GM23338 (cell line): ENCODE measurements around the gene ZNF391. TPM values are rescaled to one million over a fixed set of nuclear protein-coding genes. Genes with fewer than 3 reads are reported as not detected.

Experiments
- ATAC-seq: fragments of 200-7000 bp; cut with Tn5 transposase; 3 replicates; pipeline ENCODE4 v1.9.1; 2020
- DNase-seq: peaks from one replicate; pipeline ENCODE4 v3.0.0-alpha.2; 2015; ENCODE audit warnings: low spot score
- H2AFZ ChIP-seq: fragments of 200-600 bp; sonication (generic); 2 replicates; pipeline ENCODE4 v1.8.0; 2016; ENCODE audit warnings: antibody characterized with exemption, mild to moderate bottlenecking, moderate library complexity
- H3F3A ChIP-seq: fragments of 200-600 bp; sonication (generic); replicated peaks from 2 replicates; pipeline ENCODE4 v1.8.0; 2017; ENCODE audit warnings: antibody characterized with exemption, mixed run types, low read depth
- H3K27ac ChIP-seq: fragments of 200-600 bp; sonication (generic); 2 replicates; pipeline ENCODE4 v1.6.1; 2016; ENCODE audit warnings: low read depth
- H3K27me3 ChIP-seq: fragments of 200-600 bp; sonication (generic); 2 replicates; pipeline ENCODE4 v1.8.0; 2016; ENCODE audit warnings: mild to moderate bottlenecking, mixed run types, moderate library complexity; ENCODE audit not compliant: insufficient read depth
- H3K36me3 ChIP-seq: fragments of 200-600 bp; sonication (generic); 2 replicates; pipeline ENCODE4 v1.8.0; 2016; ENCODE audit warnings: mild to moderate bottlenecking; ENCODE audit not compliant: insufficient read depth
- H3K4me1 ChIP-seq: fragments of 200-600 bp; sonication (generic); 2 replicates; pipeline ENCODE4 v1.8.0; 2016; ENCODE audit warnings: mild to moderate bottlenecking, moderate library complexity; ENCODE audit not compliant: insufficient read depth
- H3K4me2 ChIP-seq: fragments of 200-600 bp; sonication (generic); 2 replicates; pipeline ENCODE4 v1.7.1; 2017; ENCODE audit warnings: mixed run types
- H3K4me3 ChIP-seq: fragments of 200-600 bp; sonication (generic); 2 replicates; pipeline ENCODE4 v1.6.1; 2016; ENCODE audit warnings: mixed run types
- H3K79me2 ChIP-seq: fragments of 200-600 bp; sonication (generic); replicated peaks from 2 replicates; pipeline ENCODE4 v1.8.0; 2017; ENCODE audit warnings: mild to moderate bottlenecking; ENCODE audit not compliant: insufficient read depth
- H3K9me2 ChIP-seq: fragments of 200-600 bp; sonication (generic); 2 replicates; pipeline ENCODE4 v1.8.0; 2017; ENCODE audit not compliant: insufficient read depth
- H4K20me1 ChIP-seq: fragments of 200-600 bp; sonication (generic); replicated peaks from 2 replicates; pipeline ENCODE4 v1.8.0; 2017; ENCODE audit warnings: mild to moderate bottlenecking; ENCODE audit not compliant: insufficient read depth
- H3K27ac Mint-ChIP-seq: 2 replicates; pipeline ENCODE4 v1.8.0; 2020; ENCODE audit warnings: inconsistent platforms, mild to moderate bottlenecking, moderate library complexity, mixed read lengths
- H3K27me3 Mint-ChIP-seq: 3 replicates; pipeline ENCODE4 v1.8.0; 2022; ENCODE audit warnings: low read depth, mild to moderate bottlenecking, moderate library complexity, mixed read lengths, inconsistent platforms; ENCODE audit not compliant: insufficient read depth, poor library complexity
- H3K36me3 Mint-ChIP-seq: 3 replicates; pipeline ENCODE4 v1.8.0; 2021; ENCODE audit warnings: low read depth, mild to moderate bottlenecking, inconsistent platforms, moderate library complexity, mixed read lengths
- H3K4me1 Mint-ChIP-seq: 3 replicates; pipeline ENCODE4 v1.8.0; 2020; ENCODE audit warnings: mild to moderate bottlenecking, inconsistent platforms, mixed read lengths
- H3K4me3 Mint-ChIP-seq: 3 replicates; pipeline ENCODE4 v1.8.0; 2021; ENCODE audit warnings: moderate library complexity, mild to moderate bottlenecking, inconsistent platforms, mixed read lengths
- H3K9me3 Mint-ChIP-seq: 3 replicates; pipeline ENCODE4 v1.8.0; 2020; ENCODE audit warnings: moderate library complexity, mild to moderate bottlenecking, inconsistent platforms, mixed read lengths
- CREB1 ChIP-seq: fragments of 250-450 bp; sonication (Bioruptor Pico); IDR thresholded peaks from 2 replicates; pipeline ENCODE4 v1.5.0; 2020; ENCODE audit warnings: low read depth, mild to moderate bottlenecking, moderate library complexity
- EZH2 ChIP-seq: fragments of 200-600 bp; sonication (generic); IDR thresholded peaks from one replicate; pipeline ENCODE4 v1.8.0; 2017; ENCODE audit warnings: antibody characterized with exemption, mild to moderate bottlenecking, low read depth; ENCODE audit not compliant: unreplicated experiment
- EZH2phosphoT487 ChIP-seq: fragments of 200-600 bp; sonication (generic); IDR thresholded peaks from one replicate; pipeline ENCODE4 v1.8.1; 2018; ENCODE audit warnings: antibody characterized with exemption; ENCODE audit not compliant: unreplicated experiment
- JUNB ChIP-seq: IDR thresholded peaks from one replicate; pipeline ENCODE4 v1.6.1; 2016; ENCODE audit warnings: antibody characterized with exemption; ENCODE audit not compliant: unreplicated experiment
- NANOG ChIP-seq: IDR thresholded peaks from 2 replicates; pipeline ENCODE4 v1.6.1; 2016; ENCODE audit warnings: antibody characterized with exemption, borderline replicate concordance
- POLR2AphosphoS5 ChIP-seq: IDR thresholded peaks from 2 replicates; pipeline ENCODE4 v1.6.1; 2016; ENCODE audit warnings: antibody characterized with exemption, low read depth
- STAT1 ChIP-seq: IDR thresholded peaks from one replicate; pipeline ENCODE4 v1.6.1; 2016; ENCODE audit warnings: antibody characterized with exemption; ENCODE audit not compliant: unreplicated experiment
- ZNF114 ChIP-seq: fragments of 250-450 bp; sonication (Bioruptor Pico); IDR thresholded peaks from 2 replicates; pipeline ENCODE4 v1.5.0; 2020; ENCODE audit warnings: mild to moderate bottlenecking, moderate library complexity
- ZNF331 ChIP-seq: fragments of 250-450 bp; sonication (Bioruptor Pico); IDR thresholded peaks from 2 replicates; pipeline ENCODE4 v1.5.0; 2020; ENCODE audit warnings: low read depth, mild to moderate bottlenecking, moderate library complexity
- polyA plus RNA-seq: library from polyadenylated mRNA; unstranded; fragments of >200 nt; fragmentation: Nextera tagmentation; extraction: Ambion mirVana; gene quantifications from 2 replicates; pipeline ENCODE4 v1.2.1, GENCODE V29; 2016
- total RNA-seq: library from RNA; depleted of rRNA; stranded (reverse); fragments of >200 nt; shearing (Covaris generic); gene quantifications from 2 replicates; pipeline ENCODE4 v1.2.3, GENCODE V29; 2014
- TF ChIP-seq, protein P1 (sequence below): fragments of 250-450 bp; sonication (Bioruptor Pico); IDR thresholded peaks from 2 replicates; pipeline ENCODE4 v1.5.0; 2020; ENCODE audit warnings: mild to moderate bottlenecking, moderate library complexity
- TF ChIP-seq, protein P2 (sequence below): IDR thresholded peaks from 2 replicates; pipeline ENCODE4 v1.6.1; 2016; ENCODE audit warnings: antibody characterized with exemption
- TF ChIP-seq, protein P3 (sequence below), 2 experiments: fragments of 200-600 bp in 1 of 2; sonication (generic) in 1 of 2; conservative IDR thresholded peaks; 2 replicates each; pipeline versions ENCODE4 v1.5.1 to v1.6.1; 2016 to 2017; ENCODE audit warnings: antibody characterized with exemption in 2 of 2, low read depth in 2 of 2, mild to moderate bottlenecking in 2 of 2, moderate library complexity in 1 of 2
- TF ChIP-seq, protein P4 (sequence below): IDR thresholded peaks from one replicate; pipeline ENCODE4 v1.6.1; 2018; ENCODE audit warnings: antibody characterized with exemption; ENCODE audit not compliant: unreplicated experiment

Gene ZNF391
- total and polyA plus RNA-seq, 2 experiments from 2014 or later = 11.4 to 22.5 TPM

GRCh38 chr6:27451660-27452390, 63.3 kb downstream of the ZNF391 start:
- Histone ChIP-seq H2AFZ (no peak overlapping the region), H3K79me2 (no peaks in the 10 kb centered on the region), H4K20me1 (no peaks in the 10 kb centered on the region), H3K4me2 (no peak overlapping the region), H3K36me3 (peaks cover 65% of the 10 kb centered on the region), H3K4me3 (no peak overlapping the region), H3K9me2 (no peaks in the 10 kb centered on the region), H3K27ac (no peak overlapping the region), H3K4me1 (no peaks in the 10 kb centered on the region), H3F3A (no peaks in the 10 kb centered on the region), H3K27me3 (no peaks in the 10 kb centered on the region)
- DNase-seq (no peak), ATAC-seq (no peak)
- Mint-ChIP-seq H3K36me3 (peaks cover 88% of the 10 kb centered on the region), H3K4me1 (no peaks in the 10 kb centered on the region), H3K9me3 (peaks cover 91% of the 10 kb centered on the region), H3K4me3 (no peak overlapping the region), H3K27ac (no peak overlapping the region), H3K27me3 (no peaks in the 10 kb centered on the region)
- TF ChIP-seq EZH2phosphoT487 (no peak), ZNF114 (CRISPR knock-in tag) (no peak), EZH2 (no peak), ZNF331 (CRISPR knock-in tag) (no peak), POLR2AphosphoS5 (no peak), STAT1 (no peak), JUNB (no peak), NANOG (no peak), CREB1 (no peak)
- TF ChIP-seq, protein P1, sequence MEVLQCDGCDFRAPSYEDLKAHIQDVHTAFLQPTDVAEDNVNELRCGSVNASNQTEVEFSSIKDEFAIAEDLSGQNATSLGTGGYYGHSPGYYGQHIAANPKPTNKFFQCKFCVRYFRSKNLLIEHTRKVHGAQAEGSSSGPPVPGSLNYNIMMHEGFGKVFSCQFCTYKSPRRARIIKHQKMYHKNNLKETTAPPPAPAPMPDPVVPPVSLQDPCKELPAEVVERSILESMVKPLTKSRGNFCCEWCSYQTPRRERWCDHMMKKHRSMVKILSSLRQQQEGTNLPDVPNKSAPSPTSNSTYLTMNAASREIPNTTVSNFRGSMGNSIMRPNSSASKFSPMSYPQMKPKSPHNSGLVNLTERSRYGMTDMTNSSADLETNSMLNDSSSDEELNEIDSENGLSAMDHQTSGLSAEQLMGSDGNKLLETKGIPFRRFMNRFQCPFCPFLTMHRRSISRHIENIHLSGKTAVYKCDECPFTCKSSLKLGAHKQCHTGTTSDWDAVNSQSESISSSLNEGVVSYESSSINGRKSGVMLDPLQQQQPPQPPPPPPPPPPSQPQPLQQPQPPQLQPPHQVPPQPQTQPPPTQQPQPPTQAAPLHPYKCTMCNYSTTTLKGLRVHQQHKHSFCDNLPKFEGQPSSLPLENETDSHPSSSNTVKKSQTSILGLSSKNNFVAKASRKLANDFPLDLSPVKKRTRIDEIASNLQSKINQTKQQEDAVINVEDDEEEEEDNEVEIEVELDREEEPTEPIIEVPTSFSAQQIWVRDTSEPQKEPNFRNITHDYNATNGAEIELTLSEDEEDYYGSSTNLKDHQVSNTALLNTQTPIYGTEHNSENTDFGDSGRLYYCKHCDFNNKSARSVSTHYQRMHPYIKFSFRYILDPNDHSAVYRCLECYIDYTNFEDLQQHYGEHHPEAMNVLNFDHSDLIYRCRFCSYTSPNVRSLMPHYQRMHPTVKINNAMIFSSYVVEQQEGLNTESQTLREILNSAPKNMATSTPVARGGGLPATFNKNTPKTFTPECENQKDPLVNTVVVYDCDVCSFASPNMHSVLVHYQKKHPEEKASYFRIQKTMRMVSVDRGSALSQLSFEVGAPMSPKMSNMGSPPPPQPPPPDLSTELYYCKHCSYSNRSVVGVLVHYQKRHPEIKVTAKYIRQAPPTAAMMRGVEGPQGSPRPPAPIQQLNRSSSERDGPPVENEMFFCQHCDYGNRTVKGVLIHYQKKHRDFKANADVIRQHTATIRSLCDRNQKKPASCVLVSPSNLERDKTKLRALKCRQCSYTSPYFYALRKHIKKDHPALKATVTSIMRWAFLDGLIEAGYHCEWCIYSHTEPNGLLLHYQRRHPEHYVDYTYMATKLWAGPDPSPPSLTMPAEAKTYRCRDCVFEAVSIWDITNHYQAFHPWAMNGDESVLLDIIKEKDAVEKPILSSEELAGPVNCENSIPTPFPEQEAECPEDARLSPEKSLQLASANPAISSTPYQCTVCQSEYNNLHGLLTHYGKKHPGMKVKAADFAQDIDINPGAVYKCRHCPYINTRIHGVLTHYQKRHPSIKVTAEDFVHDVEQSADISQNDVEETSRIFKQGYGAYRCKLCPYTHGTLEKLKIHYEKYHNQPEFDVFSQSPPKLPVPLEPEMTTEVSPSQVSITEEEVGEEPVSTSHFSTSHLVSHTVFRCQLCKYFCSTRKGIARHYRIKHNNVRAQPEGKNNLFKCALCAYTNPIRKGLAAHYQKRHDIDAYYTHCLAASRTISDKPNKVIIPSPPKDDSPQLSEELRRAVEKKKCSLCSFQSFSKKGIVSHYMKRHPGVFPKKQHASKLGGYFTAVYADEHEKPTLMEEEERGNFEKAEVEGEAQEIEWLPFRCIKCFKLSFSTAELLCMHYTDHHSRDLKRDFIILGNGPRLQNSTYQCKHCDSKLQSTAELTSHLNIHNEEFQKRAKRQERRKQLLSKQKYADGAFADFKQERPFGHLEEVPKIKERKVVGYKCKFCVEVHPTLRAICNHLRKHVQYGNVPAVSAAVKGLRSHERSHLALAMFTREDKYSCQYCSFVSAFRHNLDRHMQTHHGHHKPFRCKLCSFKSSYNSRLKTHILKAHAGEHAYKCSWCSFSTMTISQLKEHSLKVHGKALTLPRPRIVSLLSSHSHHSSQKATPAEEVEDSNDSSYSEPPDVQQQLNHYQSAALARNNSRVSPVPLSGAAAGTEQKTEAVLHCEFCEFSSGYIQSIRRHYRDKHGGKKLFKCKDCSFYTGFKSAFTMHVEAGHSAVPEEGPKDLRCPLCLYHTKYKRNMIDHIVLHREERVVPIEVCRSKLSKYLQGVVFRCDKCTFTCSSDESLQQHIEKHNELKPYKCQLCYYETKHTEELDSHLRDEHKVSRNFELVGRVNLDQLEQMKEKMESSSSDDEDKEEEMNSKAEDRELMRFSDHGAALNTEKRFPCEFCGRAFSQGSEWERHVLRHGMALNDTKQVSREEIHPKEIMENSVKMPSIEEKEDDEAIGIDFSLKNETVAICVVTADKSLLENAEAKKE = no peak
- TF ChIP-seq, protein P2, sequence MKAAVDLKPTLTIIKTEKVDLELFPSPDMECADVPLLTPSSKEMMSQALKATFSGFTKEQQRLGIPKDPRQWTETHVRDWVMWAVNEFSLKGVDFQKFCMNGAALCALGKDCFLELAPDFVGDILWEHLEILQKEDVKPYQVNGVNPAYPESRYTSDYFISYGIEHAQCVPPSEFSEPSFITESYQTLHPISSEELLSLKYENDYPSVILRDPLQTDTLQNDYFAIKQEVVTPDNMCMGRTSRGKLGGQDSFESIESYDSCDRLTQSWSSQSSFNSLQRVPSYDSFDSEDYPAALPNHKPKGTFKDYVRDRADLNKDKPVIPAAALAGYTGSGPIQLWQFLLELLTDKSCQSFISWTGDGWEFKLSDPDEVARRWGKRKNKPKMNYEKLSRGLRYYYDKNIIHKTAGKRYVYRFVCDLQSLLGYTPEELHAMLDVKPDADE = no peak
- TF ChIP-seq, protein P3, sequence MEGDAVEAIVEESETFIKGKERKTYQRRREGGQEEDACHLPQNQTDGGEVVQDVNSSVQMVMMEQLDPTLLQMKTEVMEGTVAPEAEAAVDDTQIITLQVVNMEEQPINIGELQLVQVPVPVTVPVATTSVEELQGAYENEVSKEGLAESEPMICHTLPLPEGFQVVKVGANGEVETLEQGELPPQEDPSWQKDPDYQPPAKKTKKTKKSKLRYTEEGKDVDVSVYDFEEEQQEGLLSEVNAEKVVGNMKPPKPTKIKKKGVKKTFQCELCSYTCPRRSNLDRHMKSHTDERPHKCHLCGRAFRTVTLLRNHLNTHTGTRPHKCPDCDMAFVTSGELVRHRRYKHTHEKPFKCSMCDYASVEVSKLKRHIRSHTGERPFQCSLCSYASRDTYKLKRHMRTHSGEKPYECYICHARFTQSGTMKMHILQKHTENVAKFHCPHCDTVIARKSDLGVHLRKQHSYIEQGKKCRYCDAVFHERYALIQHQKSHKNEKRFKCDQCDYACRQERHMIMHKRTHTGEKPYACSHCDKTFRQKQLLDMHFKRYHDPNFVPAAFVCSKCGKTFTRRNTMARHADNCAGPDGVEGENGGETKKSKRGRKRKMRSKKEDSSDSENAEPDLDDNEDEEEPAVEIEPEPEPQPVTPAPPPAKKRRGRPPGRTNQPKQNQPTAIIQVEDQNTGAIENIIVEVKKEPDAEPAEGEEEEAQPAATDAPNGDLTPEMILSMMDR (conservative IDR thresholded peaks at IDR 0.05; ENCODE audit: low read depth in 2 of 2) = no peak
- TF ChIP-seq, protein P4, sequence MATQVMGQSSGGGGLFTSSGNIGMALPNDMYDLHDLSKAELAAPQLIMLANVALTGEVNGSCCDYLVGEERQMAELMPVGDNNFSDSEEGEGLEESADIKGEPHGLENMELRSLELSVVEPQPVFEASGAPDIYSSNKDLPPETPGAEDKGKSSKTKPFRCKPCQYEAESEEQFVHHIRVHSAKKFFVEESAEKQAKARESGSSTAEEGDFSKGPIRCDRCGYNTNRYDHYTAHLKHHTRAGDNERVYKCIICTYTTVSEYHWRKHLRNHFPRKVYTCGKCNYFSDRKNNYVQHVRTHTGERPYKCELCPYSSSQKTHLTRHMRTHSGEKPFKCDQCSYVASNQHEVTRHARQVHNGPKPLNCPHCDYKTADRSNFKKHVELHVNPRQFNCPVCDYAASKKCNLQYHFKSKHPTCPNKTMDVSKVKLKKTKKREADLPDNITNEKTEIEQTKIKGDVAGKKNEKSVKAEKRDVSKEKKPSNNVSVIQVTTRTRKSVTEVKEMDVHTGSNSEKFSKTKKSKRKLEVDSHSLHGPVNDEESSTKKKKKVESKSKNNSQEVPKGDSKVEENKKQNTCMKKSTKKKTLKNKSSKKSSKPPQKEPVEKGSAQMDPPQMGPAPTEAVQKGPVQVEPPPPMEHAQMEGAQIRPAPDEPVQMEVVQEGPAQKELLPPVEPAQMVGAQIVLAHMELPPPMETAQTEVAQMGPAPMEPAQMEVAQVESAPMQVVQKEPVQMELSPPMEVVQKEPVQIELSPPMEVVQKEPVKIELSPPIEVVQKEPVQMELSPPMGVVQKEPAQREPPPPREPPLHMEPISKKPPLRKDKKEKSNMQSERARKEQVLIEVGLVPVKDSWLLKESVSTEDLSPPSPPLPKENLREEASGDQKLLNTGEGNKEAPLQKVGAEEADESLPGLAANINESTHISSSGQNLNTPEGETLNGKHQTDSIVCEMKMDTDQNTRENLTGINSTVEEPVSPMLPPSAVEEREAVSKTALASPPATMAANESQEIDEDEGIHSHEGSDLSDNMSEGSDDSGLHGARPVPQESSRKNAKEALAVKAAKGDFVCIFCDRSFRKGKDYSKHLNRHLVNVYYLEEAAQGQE = no peak
